GM18505 (cell line): Measurements from ENCODE around the gene CRX.
"Not testable (repeated sequence)": the region's sequence is repeated elsewhere in the genome, so short reads cannot be mapped to it uniquely, and the experiment has no call there.

ENCODE experiments used
- ATAC-seq: cut with Tn5 transposase; IDR thresholded peaks from one replicate; pipeline ENCODE4 v1.9.1; 2021; ENCODE audit not compliant: unreplicated experiment
- POLR2A ChIP-seq: IDR thresholded peaks from 4 replicates; pipeline ENCODE4 v1.6.1; 2011; ENCODE audit warnings: borderline replicate concordance; ENCODE audit not compliant: insufficient read depth, insufficient read length; ENCODE audit errors: extremely low read depth

The CRX gene

GRCh38 chr19:47794526-47794925, 27.2 kb upstream of the CRX start:
- no peak for ATAC-seq
- TF ChIP-seq POLR2A: no peak

GRCh38 chr19:47796785-47797184, 25.0 kb upstream of the CRX start:
- TF ChIP-seq POLR2A: no peak
- no peak for ATAC-seq

GRCh38 chr19:47797996-47798903, 23.5 kb upstream of the CRX start:
- TF ChIP-seq POLR2A: no peak
- ATAC-seq: no peak

GRCh38 chr19:47798904-47799266, 22.9 kb upstream of the CRX start:
- ATAC-seq: no peak
- no peak for TF ChIP-seq POLR2A

- TF ChIP-seq POLR2A: no peak
- no peak for ATAC-seq
Measured at GRCh38 chr19:47801270-47801669, 20.5 kb upstream of the CRX start.

GRCh38 chr19:47802521-47803043, 19.2 kb upstream of the CRX start:
- TF ChIP-seq POLR2A: no peak
- no peak for ATAC-seq

GRCh38 chr19:47803148-47803547, 18.6 kb upstream of the CRX start:
- ATAC-seq: not testable (repeated sequence)

GRCh38 chr19:47803671-47804070, 18.1 kb upstream of the CRX start:
- not testable (repeated sequence) for ATAC-seq

GRCh38 chr19:47804451-47804850, 17.3 kb upstream of the CRX start, which contains the start of gene TPRX1:
Gene TPRX1, minus strand, starts transcription at chr19:47804551. Its CDS starts 12 bp downstream, at chr19:47804539.
- ATAC-seq: not testable (repeated sequence)

- TF ChIP-seq POLR2A: no peak
Measured at GRCh38 chr19:47805313-47805712, 16.4 kb upstream of the CRX start.

GRCh38 chr19:47806435-47806834, 15.3 kb upstream of the CRX start:
- no peak for ATAC-seq
- TF ChIP-seq POLR2A: no peak

More at GRCh38 chr19:47805313-47805712, 16.4 kb upstream of the CRX start:
- no peak for ATAC-seq

GRCh38 chr19:47813304-47813994, 8.3 kb upstream of the CRX start:
- TF ChIP-seq POLR2A: no peak
- ATAC-seq: no peak

- no peak for ATAC-seq
- no peak for TF ChIP-seq POLR2A
Measured at GRCh38 chr19:47813995-47814328, 7.8 kb upstream of the CRX start.

- ATAC-seq: not testable (repeated sequence)
Measured at GRCh38 chr19:47816270-47816669, 5.5 kb upstream of the CRX start.

GRCh38 chr19:47818221-47818620, 3.5 kb upstream of the CRX start:
- ATAC-seq: not testable (repeated sequence)
